HCT116 (cell line): ENCODE results near the gene IQCH. TPM values are rescaled to one million over a fixed set of nuclear protein-coding genes. Genes with fewer than 3 reads are reported as not detected.
A peak's percentile ranks its signal among the peaks of the same experiment; 100 is the strongest.

ENCODE experiments used
- ATAC-seq: fragments of 200-7000 bp; cut with Tn5 transposase; 2 replicates; pipeline ENCODE4 v1.9.1; 2020; ENCODE audit warnings: mild to moderate bottlenecking, moderate library complexity
- BruUV-seq: library from RNA; stranded (reverse); fragments of 400-500 nt; replicated peaks from 2 replicates; lab custom pipeline; 2021; lab: Mats Ljungman, UMichigan
- CTCF ChIA-PET: fragments of 300-600 bp; sonication (Branson Sonifier 250); formaldehyde crosslinking; loops from one replicate; lab custom pipeline; 2021; ENCODE audit warnings: antibody characterized with exemption; lab: Charles Lee
- POLR2A ChIA-PET: fragments of 300-600, 350-600 bp; sonication (Branson Sonifier 250); formaldehyde crosslinking; loops from one replicate; lab custom pipeline; 2021; ENCODE audit warnings: antibody characterized with exemption; lab: Charles Lee
- RAD21 ChIA-PET, 2 experiments: fragments of 300-600 bp; sonication (Branson Sonifier 250); formaldehyde crosslinking; loops; one replicate each; lab custom pipeline; 2023; ENCODE audit warnings: low total read pairs in 2 of 2; ENCODE audit not compliant: uncharacterized antibody in 2 of 2, unreplicated experiment in 2 of 2, low non-redundant PET in 1 of 2; lab: Charles Lee
- DNase-seq: peaks from one replicate; pipeline ENCODE4 v3.0.0-alpha.2; 2010; ENCODE audit warnings: low read depth, low spot score
- H2AFZ ChIP-seq: fragments of 200-600 bp; shearing (Covaris generic), sonication (generic); 2 replicates; pipeline ENCODE4 v1.6.1; 2017; ENCODE audit warnings: low read depth, mixed run types, mixed read lengths, antibody characterized with exemption, low read length; ENCODE audit not compliant: poor library complexity, severe bottlenecking
- H3K27ac ChIP-seq: 2 replicates; pipeline ENCODE4 v1.5.1; 2012; ENCODE audit warnings: low read depth, low read length
- H3K27me3 ChIP-seq: fragments of 200-600 bp; sonication (generic); 2 replicates; pipeline ENCODE4 v1.6.1; 2016; ENCODE audit warnings: mixed run types, low read length, mixed read lengths; ENCODE audit not compliant: insufficient read depth
- H3K36me3 ChIP-seq, 2 experiments: fragments of 200-500 bp in 1 of 2; fragments of 200-600 bp in 1 of 2; sonication (Bioruptor generic) in 1 of 2; sonication (generic) in 1 of 2; 2 replicates each; pipeline versions ENCODE4 v1.5.1 to v1.6.1; 2014 to 2016; ENCODE audit warnings: low read length in 2 of 2, inconsistent platforms in 1 of 2, mixed read lengths in 1 of 2, mixed run types in 1 of 2; ENCODE audit not compliant: insufficient read depth in 2 of 2, control insufficient read depth in 1 of 2
- H3K4me1 ChIP-seq, 2 experiments: fragments of 200-600 bp in 1 of 2; sonication (generic) in 1 of 2; 2 replicates each; pipeline versions ENCODE4 v1.5.1 to v1.6.1; 2012 to 2017; ENCODE audit warnings: low read length in 2 of 2, inconsistent platforms in 1 of 2, mild to moderate bottlenecking in 1 of 2, mixed read lengths in 1 of 2, mixed run types in 1 of 2, moderate library complexity in 1 of 2; ENCODE audit not compliant: insufficient read depth in 2 of 2, control insufficient read depth in 1 of 2
- H3K4me2 ChIP-seq: fragments of 200-600 bp; sonication (generic); 2 replicates; pipeline ENCODE4 v1.6.1; 2017; ENCODE audit warnings: mixed run types, low read length, mixed read lengths
- H3K4me3 ChIP-seq, 2 experiments: fragments of 200-600 bp in 1 of 2; sonication (generic) in 1 of 2; replicated peaks in 1 of 2; 2 replicates each; pipeline ENCODE4 v1.5.1; 2011 to 2016; ENCODE audit warnings: low read length in 2 of 2, control low read depth in 1 of 2, low read depth in 1 of 2, mild to moderate bottlenecking in 1 of 2, mixed read lengths in 1 of 2, mixed run types in 1 of 2
- H3K79me2 ChIP-seq: fragments of 200-600 bp; sonication (generic); 2 replicates; pipeline ENCODE4 v1.6.1; 2017; ENCODE audit warnings: mild to moderate bottlenecking, mixed run types, low read length, moderate library complexity, mixed read lengths; ENCODE audit not compliant: insufficient read depth
- H3K9ac ChIP-seq: fragments of 200-600 bp; sonication (generic); 2 replicates; pipeline ENCODE4 v1.6.1; 2016; ENCODE audit warnings: low read length, mixed read lengths
- H3K9me2 ChIP-seq: fragments of 200-600 bp; sonication (generic), shearing (Covaris generic); 2 replicates; pipeline ENCODE4 v1.6.1; 2017; ENCODE audit warnings: mixed run types, mild to moderate bottlenecking, moderate library complexity; ENCODE audit not compliant: insufficient read depth
- H3K9me3 ChIP-seq, 2 experiments: fragments of 200-500 bp in 1 of 2; fragments of 200-600 bp in 1 of 2; sonication (Bioruptor generic) in 1 of 2; sonication (generic) in 1 of 2; 2 replicates each; pipeline ENCODE4 v1.6.1; 2014 to 2017; ENCODE audit warnings: low read length in 2 of 2, mixed read lengths in 2 of 2, inconsistent platforms in 1 of 2, low read depth in 1 of 2, mild to moderate bottlenecking in 1 of 2, mixed run types in 1 of 2, moderate library complexity in 1 of 2; ENCODE audit not compliant: control insufficient read depth in 1 of 2, insufficient read depth in 1 of 2
- H4K20me1 ChIP-seq: fragments of 200-600 bp; sonication (generic), shearing (Covaris generic); 2 replicates; pipeline ENCODE4 v1.6.1; 2017; ENCODE audit warnings: mixed run types, mild to moderate bottlenecking, moderate library complexity; ENCODE audit not compliant: insufficient read depth
- CTCF ChIP-seq, 3 experiments: fragments of 200-600 bp in 1 of 3; sonication (generic) in 1 of 3; IDR thresholded peaks in 2 of 3; conservative IDR thresholded peaks in 1 of 3; 2 replicates each; pipeline ENCODE4 v1.5.1; 2012 to 2017; ENCODE audit warnings: low read depth in 2 of 3, low read length in 2 of 3, antibody characterized with exemption in 1 of 3, borderline replicate concordance in 1 of 3, control low read depth in 1 of 3, mild to moderate bottlenecking in 1 of 3, mixed read lengths in 1 of 3, mixed run types in 1 of 3, moderate library complexity in 1 of 3; ENCODE audit not compliant: insufficient read depth in 1 of 3
- RAD21 ChIP-seq: IDR thresholded peaks from 2 replicates; pipeline ENCODE4 v1.6.1; 2012; ENCODE audit warnings: low read depth, mild to moderate bottlenecking
- REST ChIP-seq: IDR thresholded peaks from 2 replicates; pipeline ENCODE4 v1.6.1; 2012; ENCODE audit warnings: low read depth
- intact Hi-C: fragments of 100-400 bp; cut with micrococcal nuclease; formaldehyde crosslinking; loops from 2 replicates; pipeline ENCODE4 v1.10.0; 2022
- total RNA-seq: library from RNA; stranded (reverse); gene quantifications from one replicate; pipeline ENCODE4 v1.2.1, GENCODE V29; 2021; ENCODE audit not compliant: unreplicated experiment

The IQCH gene
- total RNA-seq, 1 experiment from 2014 or later, result 4.6 TPM

GRCh38 chr15:67303490-67304363 lies 49.1 kb downstream of the IQCH start:
- ChIA-PET CTCF (interaction anchor here (0.6 to 2.0 kb wide), 8 partner anchors 64 to 376 kb away, joined by 3 to 43 read pairs (median 6); no protein-coding TSS in a partner anchor), POLR2A (interaction anchor here (1.1 to 1.2 kb wide), 2 partner anchors 355 to 357 kb away, joined by 3 read pairs; no protein-coding TSS in a partner anchor), RAD21 (interaction anchor here (0.6 to 2.2 kb wide), 4 partner anchors 63 to 360 kb away, joined by 3 to 13 read pairs (median 7); no protein-coding TSS in a partner anchor)
- ATAC-seq, result peak; percentile 91
- no peaks in the 10 kb centered on the region for H3K4me1 ChIP-seq
- H3K36me3 ChIP-seq, result no peaks in the 10 kb centered on the region
- H4K20me1 ChIP-seq, result no peaks in the 10 kb centered on the region
- TF ChIP-seq CTCF (IDR thresholded peaks at IDR 0.05 in 2 of 3, conservative IDR thresholded peaks at IDR 0.05 in 1 of 3; ENCODE audit: borderline replicate concordance in 1 of 3, insufficient read depth in 1 of 3, low read depth in 2 of 3, low read length in 2 of 3) (peak; percentile 46 to 82 (median 65)), REST (no peak), RAD21 (peak; percentile 87)
- no peaks in the 10 kb centered on the region for H3K9me2 ChIP-seq
- H2AFZ ChIP-seq, result no peak overlapping the region
- no TSS peak for BruUV-seq
- no peaks in the 10 kb centered on the region for H3K27me3 ChIP-seq
- H3K9ac ChIP-seq, result no peak overlapping the region
- no peak overlapping the region for H3K27ac ChIP-seq
- H3K9me3 ChIP-seq, result no peaks in the 10 kb centered on the region
- intact Hi-C loops, result loop anchor here (1.0 to 10.0 kb wide), 3 partner anchors 199 to 357 kb away; partner anchors contain the start of gene SMAD3
- H3K79me2 ChIP-seq, result no peaks in the 10 kb centered on the region
- H3K4me3 ChIP-seq, result no peak overlapping the region
- H3K4me2 ChIP-seq, result no peak overlapping the region
- DNase-seq, result peak; percentile 42
